Sigmoid colon (tissue), 7 donors: Measurements from ENCODE around the gene LZTS3. TPM values are rescaled to one million over a fixed set of nuclear protein-coding genes. Genes with fewer than 3 reads are reported as not detected.

Source experiments
- DNase-seq: peaks from one replicate; pipeline ENCODE4 v3.0.0-alpha.2; 2019
- H3K27ac ChIP-seq, 4 donors: fragments of 200-600 bp; sonication (generic); one replicate each; pipeline ENCODE4 v1.5.1; 2016 to 2019; ENCODE audit warnings: mild to moderate bottlenecking in 1 of 4
- H3K27me3 ChIP-seq, 3 donors: fragments of 200-600 bp; sonication (generic); one replicate each; pipeline ENCODE4 v1.5.1; 2019; ENCODE audit warnings: mild to moderate bottlenecking in 1 of 3
- H3K36me3 ChIP-seq, 4 donors: fragments of 200-600 bp; sonication (generic); one replicate each; pipeline ENCODE4 v1.5.1; 2016 to 2019
- H3K4me1 ChIP-seq, 4 donors: fragments of 200-600 bp; sonication (generic); one replicate each; pipeline ENCODE4 v1.5.1; 2017 to 2019
- H3K4me3 ChIP-seq, 4 donors: fragments of 200-600 bp; sonication (generic); one replicate each; pipeline ENCODE4 v1.5.1; 2017 to 2019; ENCODE audit warnings: mild to moderate bottlenecking in 2 of 4, moderate library complexity in 1 of 4
- H3K9me3 ChIP-seq, 4 donors: fragments of 200-600 bp in 3 of 4; sonication (generic) in 3 of 4; one replicate each; pipeline versions ENCODE4 v1.5.1 to v1.6.1; 2013 to 2019
- EP300 ChIP-seq, 4 donors: sonication (generic); formaldehyde crosslinking; IDR thresholded peaks; one replicate each; pipeline ENCODE4 v1.6.1; 2017; ENCODE audit warnings: antibody characterized with exemption in 4 of 4
- POLR2A ChIP-seq, 2 donors: fragments of 450-650 bp; IDR thresholded peaks; one replicate each; pipeline ENCODE4 v1.6.1; 2016; ENCODE audit warnings: antibody characterized with exemption in 2 of 2, mild to moderate bottlenecking in 2 of 2, moderate library complexity in 2 of 2
- POLR2AphosphoS5 ChIP-seq, 4 donors: sonication (generic); formaldehyde crosslinking; IDR thresholded peaks; one replicate each; pipeline ENCODE4 v1.6.1; 2017; ENCODE audit warnings: antibody characterized with exemption in 4 of 4
- WGBS, 2 donors: extraction: QIAGEN DNeasy Blood & Tissue Kit; methylation state at CpG; one replicate each; pipeline ENCODE4 v1.1.7; 2013; 5-methylcytosine and 5-hydroxymethylcytosine counted together
- intact Hi-C: fragments of 100-400 bp; cut with DNase I; formaldehyde crosslinking; loops from one replicate; pipeline ENCODE4 v1.15.1; 2023
- polyA plus RNA-seq, 3 donors: library from polyadenylated mRNA; stranded (reverse); fragments of 200-250 nt; gene quantifications; one replicate each; pipeline ENCODE4 v1.2.3, GENCODE V29; 2013
- total RNA-seq, 4 donors: library from RNA; depleted of rRNA; stranded (reverse); fragments of >200 nt; gene quantifications; one replicate each; pipeline ENCODE4 v1.1.0, GENCODE V29; 2016
- TF ChIP-seq, protein P1 (sequence below), 4 experiments: fragments of 450-650 bp in 3 of 4; fragments of 200-600 bp in 1 of 4; IDR thresholded peaks; one replicate each; pipeline ENCODE4 v1.5.1; 2016 to 2019; ENCODE audit warnings: antibody characterized with exemption in 4 of 4, mild to moderate bottlenecking in 3 of 4, moderate library complexity in 2 of 4
- donor health status: healthy with polysubstance abuse.
- donor health status: Bipolar disorder and iron deficiency.
- donor health status: healthy.

LZTS3 gene
- total and polyA plus RNA-seq, 7 donors, result 2.4 to 10.5 (median 8.3) TPM

GRCh38 chr20:3161316-3162079, 11.9 kb downstream of the LZTS3 start:
- WGBS, 2 donors, result 71 to 83% methylated on average over 5 of the region's 5 CpGs

DNA sequence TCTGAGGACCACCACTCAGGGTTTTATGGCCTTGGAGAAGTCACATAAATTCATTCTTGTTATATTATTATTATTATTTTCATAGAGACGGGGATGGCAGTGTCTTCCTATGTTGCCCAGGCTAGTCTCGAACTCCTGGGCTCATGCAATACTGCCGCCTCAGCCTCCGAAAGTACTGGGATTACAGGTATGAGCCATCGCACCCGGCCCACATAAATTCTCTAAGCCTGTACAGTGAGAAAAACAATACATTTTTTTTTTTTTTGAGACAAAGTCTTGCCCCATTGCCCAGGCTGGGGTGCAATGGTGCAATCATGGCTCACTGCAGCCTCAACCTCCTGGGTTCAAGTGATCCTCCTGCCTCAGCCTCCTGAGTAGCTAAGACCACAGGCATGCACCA, 12.9 kb downstream of the LZTS3 start:
- Histone ChIP-seq H3K4me3 (peak overlapping the region in 3 of 4 donors; percentile 81 to 94 (median 90)), H3K27ac (peak overlapping the region; percentile 82 to 90 (median 86)), H3K36me3 (peaks cover 0 to 1% (median 0%) of the 10 kb centered on the region in 4 donors), H3K4me1 (peaks cover 0 to 31% (median 26%) of the 10 kb centered on the region in 4 donors), H3K27me3 (no peaks in the 10 kb centered on the region), H3K9me3 (no peaks in the 10 kb centered on the region)
- DNase-seq, result no peak
- WGBS, 2 donors, result 87 to 95% methylated on average over 6 of the region's 6 CpGs
- intact Hi-C loops, result loop anchor here (1.0 kb wide), 1 partner anchor 12 kb away; no protein-coding TSS in a partner anchor
- TF ChIP-seq POLR2AphosphoS5 (IDR thresholded peaks at IDR 0.05) (no peak), EP300 (IDR thresholded peaks at IDR 0.05) (no peak), POLR2A (IDR thresholded peaks at IDR 0.05) (no peak)
- TF ChIP-seq, protein P1, sequence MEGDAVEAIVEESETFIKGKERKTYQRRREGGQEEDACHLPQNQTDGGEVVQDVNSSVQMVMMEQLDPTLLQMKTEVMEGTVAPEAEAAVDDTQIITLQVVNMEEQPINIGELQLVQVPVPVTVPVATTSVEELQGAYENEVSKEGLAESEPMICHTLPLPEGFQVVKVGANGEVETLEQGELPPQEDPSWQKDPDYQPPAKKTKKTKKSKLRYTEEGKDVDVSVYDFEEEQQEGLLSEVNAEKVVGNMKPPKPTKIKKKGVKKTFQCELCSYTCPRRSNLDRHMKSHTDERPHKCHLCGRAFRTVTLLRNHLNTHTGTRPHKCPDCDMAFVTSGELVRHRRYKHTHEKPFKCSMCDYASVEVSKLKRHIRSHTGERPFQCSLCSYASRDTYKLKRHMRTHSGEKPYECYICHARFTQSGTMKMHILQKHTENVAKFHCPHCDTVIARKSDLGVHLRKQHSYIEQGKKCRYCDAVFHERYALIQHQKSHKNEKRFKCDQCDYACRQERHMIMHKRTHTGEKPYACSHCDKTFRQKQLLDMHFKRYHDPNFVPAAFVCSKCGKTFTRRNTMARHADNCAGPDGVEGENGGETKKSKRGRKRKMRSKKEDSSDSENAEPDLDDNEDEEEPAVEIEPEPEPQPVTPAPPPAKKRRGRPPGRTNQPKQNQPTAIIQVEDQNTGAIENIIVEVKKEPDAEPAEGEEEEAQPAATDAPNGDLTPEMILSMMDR (IDR thresholded peaks at IDR 0.05), result no peak

More at GRCh38 chr20:3161316-3162079, 11.9 kb downstream of the LZTS3 start:
- no peak for TF ChIP-seq EP300 (IDR thresholded peaks at IDR 0.05)
- no peak for TF ChIP-seq POLR2A (IDR thresholded peaks at IDR 0.05)
- no peak for TF ChIP-seq POLR2AphosphoS5 (IDR thresholded peaks at IDR 0.05)
- TF ChIP-seq, protein P1 (IDR thresholded peaks at IDR 0.05), result no peak
- H3K27ac ChIP-seq, result no peak overlapping the region
- no peak for DNase-seq
- H3K36me3 ChIP-seq, result no peaks in the 10 kb centered on the region
- H3K4me1 ChIP-seq, result peaks cover 0 to 32% (median 25%) of the 10 kb centered on the region in 4 donors
- no peak overlapping the region for H3K4me3 ChIP-seq
- intact Hi-C loops, result no loop called here
- H3K27me3 ChIP-seq, result no peaks in the 10 kb centered on the region
- no peaks in the 10 kb centered on the region for H3K9me3 ChIP-seq

- Histone ChIP-seq H3K36me3 (peaks cover 0 to 15% (median 0%) of the 10 kb centered on the region in 4 donors), H3K27ac (peak overlapping the region; percentile 82 to 90 (median 86)), H3K9me3 (no peaks in the 10 kb centered on the region), H3K27me3 (no peaks in the 10 kb centered on the region), H3K4me1 (peaks cover 0 to 35% (median 29%) of the 10 kb centered on the region in 4 donors), H3K4me3 (peak overlapping the region; percentile 81 to 94 (median 88))
- no peak for DNase-seq
- TF ChIP-seq EP300 (IDR thresholded peaks at IDR 0.05), result no peak
- TF ChIP-seq POLR2AphosphoS5 (IDR thresholded peaks at IDR 0.05), result no peak
- TF ChIP-seq, protein P1 (IDR thresholded peaks at IDR 0.05), result no peak
- TF ChIP-seq POLR2A (IDR thresholded peaks at IDR 0.05), result no peak
- 1 to 3% methylated on average over 10 of the region's 10 CpGs for WGBS, 2 donors
- intact Hi-C loops, result loop anchor here (5.0 kb wide), 1 partner anchor 43 kb away; the partner anchor contains the start of gene DDRGK1
These were observed 14.3 kb downstream of the LZTS3 start for GRCh38 chr20:3158968-3159431.

GRCh38 chr20:3157817-3158216, 15.5 kb downstream of the LZTS3 start:
- no peak for TF ChIP-seq POLR2AphosphoS5 (IDR thresholded peaks at IDR 0.05)
- Histone ChIP-seq H3K36me3 (peaks cover 0 to 17% (median 0%) of the 10 kb centered on the region in 4 donors), H3K4me1 (peaks cover 0 to 45% (median 38%) of the 10 kb centered on the region in 4 donors), H3K9me3 (no peaks in the 10 kb centered on the region), H3K27ac (no peak overlapping the region), H3K27me3 (no peaks in the 10 kb centered on the region), H3K4me3 (peak overlapping the region in 2 of 4 donors; percentile 90 to 94)
- DNase-seq, result no peak
- 80% methylated on average over 11 of the region's 11 CpGs for WGBS, 2 donors
- intact Hi-C loops, result loop anchor here (5.0 kb wide), 1 partner anchor 44 kb away; the partner anchor contains the start of gene DDRGK1
